ENCODE results near the gene HOXD8.

The HOXD8 gene

GRCh38 chr2:176101216-176101830, 28.2 kb upstream of the HOXD8 start:
- intact Hi-C loops (cut with DNase I), result no loop called here
- peak in 1 of 10 donors; percentile 28 for DNase-seq

GRCh38 chr2:176101842-176102241, 27.7 kb upstream of the HOXD8 start:
- intact Hi-C loops (cut with DNase I), result no loop called here
- peak in 1 of 10 donors; percentile 40 for DNase-seq

DNA sequence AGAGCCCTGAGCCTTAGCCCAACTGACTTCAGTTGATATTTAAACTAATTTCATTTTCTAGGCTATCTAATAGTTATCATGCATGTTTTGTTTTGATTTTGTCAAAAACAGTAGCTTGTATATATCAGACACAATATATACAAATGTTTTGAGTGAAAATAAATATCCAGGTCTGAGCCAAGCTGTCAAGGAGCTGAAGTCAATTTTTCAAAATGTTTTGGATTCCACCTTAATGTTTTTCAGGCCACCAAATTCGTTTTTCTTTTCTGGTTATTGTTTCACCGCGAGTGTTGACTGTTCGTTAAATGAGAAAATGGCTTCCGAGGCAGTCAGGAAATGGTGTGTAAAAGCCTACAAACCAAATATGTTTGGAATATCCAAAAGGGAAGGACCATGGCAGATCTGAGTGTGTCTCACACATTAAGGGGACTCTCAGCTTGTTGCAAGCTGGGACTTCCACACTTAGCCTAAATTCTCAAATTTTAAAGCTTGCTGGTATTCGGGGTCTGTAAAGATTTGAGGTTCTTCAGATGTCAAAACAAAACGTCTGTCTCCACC, 27.1 kb upstream of the HOXD8 start:
- DNase-seq, result no peak
- intact Hi-C loops (cut with DNase I), result no loop called here

GRCh38 chr2:176103194-176103593, 26.3 kb upstream of the HOXD8 start:
- no peak for DNase-seq
- intact Hi-C loops (cut with DNase I), result no loop called here

DNA sequence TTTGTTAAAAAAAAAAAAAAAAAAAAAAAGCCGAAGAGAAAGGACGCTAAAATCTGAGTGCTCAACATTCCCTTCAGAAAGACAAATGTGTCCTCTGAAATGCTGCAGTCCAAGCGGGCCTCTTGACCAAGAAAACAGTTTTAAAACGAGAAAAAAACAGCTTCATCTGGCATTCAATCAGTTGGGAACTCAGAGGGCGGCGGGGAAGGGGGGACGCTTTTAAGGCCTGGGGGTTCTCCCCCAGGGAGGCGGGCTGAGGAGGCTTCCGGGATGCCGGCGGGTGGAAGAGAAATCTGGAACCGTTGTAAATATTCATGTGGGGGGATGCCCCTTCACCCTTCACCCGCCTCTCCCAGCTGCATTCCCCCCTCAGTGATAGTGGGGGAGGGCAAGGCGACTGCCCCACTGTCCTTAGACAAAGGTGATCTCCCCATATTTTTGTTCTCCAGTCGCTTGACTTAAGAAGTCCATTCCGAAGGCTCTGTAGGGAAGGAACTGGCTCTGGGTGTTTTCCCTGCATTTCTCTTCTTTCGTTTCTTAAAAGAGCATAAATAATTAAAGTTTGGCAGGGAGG, 25.7 kb upstream of the HOXD8 start:
- intact Hi-C loops (cut with DNase I), result no loop called here
- DNase-seq, result peak in 1 of 10 donors; percentile 49

GRCh38 chr2:176104316-176105077, 25.0 kb upstream of the HOXD8 start:
- DNase-seq, result peak in 1 of 10 donors; percentile 49
- intact Hi-C loops (cut with DNase I), result no loop called here

DNA sequence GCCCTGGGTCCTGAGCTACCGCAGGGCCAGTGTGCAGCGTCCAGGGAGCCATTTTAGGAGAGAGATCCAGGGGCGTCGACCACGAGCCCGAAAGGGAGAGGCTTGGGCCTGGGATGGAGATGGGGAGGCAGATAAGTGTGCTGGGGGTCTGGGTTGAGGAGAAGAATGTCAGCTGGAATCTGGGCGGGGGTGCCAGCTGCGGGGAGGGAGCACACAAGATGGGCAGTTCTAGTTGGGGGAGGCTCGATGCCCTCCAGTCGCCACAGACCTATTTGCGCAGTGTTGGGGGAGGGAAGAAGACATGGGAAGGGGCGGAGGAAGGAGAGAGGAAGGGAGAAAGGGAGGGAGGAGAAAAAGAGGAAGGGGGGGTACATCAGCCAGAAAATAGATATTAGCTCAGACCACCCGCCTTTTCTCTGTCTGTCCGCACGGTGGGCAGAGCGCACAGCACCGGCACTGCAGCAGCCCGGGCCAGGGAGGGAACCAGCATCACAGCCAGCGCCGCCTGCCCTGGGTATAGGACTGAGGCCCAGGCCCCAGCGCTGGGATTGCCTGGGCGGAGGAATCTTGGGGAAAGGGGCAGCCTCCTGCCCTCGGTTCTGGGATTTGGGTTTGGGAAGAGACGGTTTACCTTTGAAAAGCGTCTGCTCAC, 24.3 kb upstream of the HOXD8 start:
- peak in 1 of 10 donors; percentile 52 for DNase-seq
- intact Hi-C loops (cut with DNase I), result no loop called here

GRCh38 chr2:176105730-176106580, 23.6 kb upstream of the HOXD8 start:
- DNase-seq, result peak in 1 of 10 donors; percentile 59
- intact Hi-C loops (cut with DNase I), result no loop called here

- DNase-seq, result peak in 2 of 10 donors; percentile 54 to 84
- intact Hi-C loops (cut with DNase I), result no loop called here
Observed at GRCh38 chr2:176106581-176107539, 22.6 kb upstream of the HOXD8 start, which contains the start of gene HOXD11. Gene HOXD11, plus strand, starts transcription at chr2:176107280. Its CDS starts 76 bp downstream, at chr2:176107356.

- DNase-seq, result peak in 2 of 10 donors; percentile 58 to 66
- intact Hi-C loops (cut with DNase I), result no loop called here
Observed at GRCh38 chr2:176107731-176108181, 21.7 kb upstream of the HOXD8 start.

GRCh38 chr2:176109192-176109901, 20.2 kb upstream of the HOXD8 start:
- intact Hi-C loops (cut with DNase I), result no loop called here
- DNase-seq, result no peak

GRCh38 chr2:176109946-176110345, 19.6 kb upstream of the HOXD8 start:
- intact Hi-C loops (cut with DNase I), result no loop called here
- DNase-seq, result no peak

DNA sequence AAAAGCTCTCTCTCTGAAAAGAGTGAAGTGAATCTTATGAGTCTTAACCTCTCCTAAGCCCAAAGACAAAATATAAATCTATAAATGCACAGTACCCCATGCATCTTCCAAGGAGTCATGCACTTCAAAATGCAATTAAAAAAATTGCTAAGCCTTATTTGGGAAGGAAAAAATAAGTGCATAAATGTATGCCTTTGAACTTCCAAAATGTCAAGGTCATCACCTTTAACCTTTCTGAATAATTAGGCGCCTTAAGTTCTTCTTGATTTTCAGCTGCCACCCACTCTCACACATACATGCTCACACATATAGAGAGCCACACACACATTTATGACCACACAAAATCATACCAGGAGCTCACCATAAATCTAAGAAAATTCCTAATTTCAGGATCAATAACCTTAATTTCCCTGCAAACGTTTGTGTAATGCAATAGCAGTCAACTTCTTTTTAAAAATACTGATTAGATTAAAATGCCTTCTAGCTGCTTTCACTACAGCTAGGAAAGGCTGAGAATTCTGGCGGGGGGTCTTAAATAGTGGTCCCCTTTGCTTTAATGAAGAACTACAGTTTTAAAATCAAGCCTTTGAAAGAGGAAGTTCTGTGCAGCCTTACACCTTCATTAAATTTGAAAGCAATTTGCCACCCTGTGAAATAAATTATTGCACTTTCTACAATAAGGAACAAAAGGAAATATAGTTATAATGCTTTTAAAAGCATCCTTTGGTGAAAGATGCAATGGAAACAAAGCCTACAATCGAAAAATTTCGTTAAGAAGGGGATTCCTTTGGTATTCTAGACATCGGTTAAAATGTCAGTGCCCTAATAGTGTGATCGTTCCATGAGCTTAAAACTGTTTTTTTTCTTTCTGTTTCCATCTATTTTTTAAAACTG, 18.8 kb upstream of the HOXD8 start:
- no peak for DNase-seq
- intact Hi-C loops (cut with DNase I), result no loop called here

DNA sequence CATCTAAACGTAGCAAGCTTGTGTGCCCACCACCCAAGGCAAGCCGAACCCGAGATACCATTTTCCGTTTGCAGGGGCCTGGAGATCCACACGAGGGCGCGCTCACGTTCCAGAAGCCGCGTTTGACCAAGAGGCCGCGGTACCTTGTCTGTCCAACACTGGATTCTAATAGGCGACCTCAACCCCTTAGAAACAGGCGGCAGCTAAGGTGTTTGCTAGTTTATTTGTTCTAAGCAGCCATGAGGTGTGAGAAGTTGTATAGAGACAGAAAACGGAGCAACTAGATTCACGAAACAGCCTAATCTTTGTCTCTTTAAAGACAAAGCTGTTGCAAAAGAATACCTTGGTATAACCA, 18.2 kb upstream of the HOXD8 start:
- peak in 1 of 10 donors; percentile 48 for DNase-seq
- intact Hi-C loops (cut with DNase I), result no loop called here

GRCh38 chr2:176111846-176112374, 17.6 kb upstream of the HOXD8 start:
- intact Hi-C loops (cut with DNase I), result no loop called here
- DNase-seq, result peak in 1 of 10 donors; percentile 59

DNA sequence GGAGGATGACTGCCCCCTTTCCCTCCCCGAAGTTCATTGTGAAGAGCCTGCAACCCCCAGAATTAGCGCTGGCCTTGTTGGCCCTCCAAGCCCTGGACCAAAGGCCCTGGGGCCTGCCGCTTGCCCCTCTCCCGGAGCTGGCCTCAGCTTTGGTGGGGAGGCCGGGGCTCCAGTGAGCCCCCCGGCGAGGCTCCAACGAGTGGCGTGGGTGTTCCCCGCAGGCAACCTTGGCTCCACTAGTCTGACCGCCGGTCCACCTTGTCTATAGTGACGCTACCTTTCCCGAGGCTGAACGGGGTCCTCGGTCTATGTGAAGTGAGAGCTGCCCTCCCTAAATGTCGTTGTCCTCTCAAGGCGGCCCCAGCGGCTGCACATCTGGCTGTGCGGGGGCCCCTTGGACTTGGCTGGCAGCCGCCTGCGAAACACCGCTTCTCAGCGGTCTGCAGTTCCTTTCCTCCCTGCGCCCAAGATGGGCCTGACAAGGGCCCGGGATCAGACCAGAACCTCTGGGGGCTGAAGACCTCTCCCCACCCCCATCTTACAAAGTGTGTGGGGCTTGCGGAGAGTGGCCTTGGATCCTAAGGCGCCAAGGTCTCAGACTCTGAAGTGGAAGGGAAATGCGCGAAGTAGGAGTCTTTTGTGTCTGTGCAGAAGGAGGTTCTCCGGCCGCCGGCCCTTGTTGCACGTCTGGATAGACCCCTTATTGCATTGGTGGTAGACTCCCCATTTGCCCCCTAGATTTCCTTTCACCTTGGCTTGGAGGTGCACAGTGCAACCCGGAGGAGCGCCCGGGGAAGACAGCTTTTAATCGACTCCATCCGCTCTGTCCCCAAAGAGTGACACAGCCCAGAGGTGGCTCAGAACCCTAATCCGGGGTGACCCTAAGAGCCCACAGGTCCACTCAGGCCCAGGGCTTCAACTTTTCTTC, 16.9 kb upstream of the HOXD8 start:
- peak in 1 of 10 donors; percentile 66 for DNase-seq
- intact Hi-C loops (cut with DNase I), result no loop called here
